Lower leg skin (tissue), 4 donors: ENCODE results near the gene OLA1. TPM values are rescaled to one million over a fixed set of nuclear protein-coding genes. Genes with fewer than 3 reads are reported as not detected.

Source experiments
- DNase-seq, 2 donors: peaks; one replicate each; pipeline ENCODE4 v3.0.0-alpha.2; 2019; ENCODE audit warnings: low spot score in 2 of 2
- H3K4me3 ChIP-seq: fragments of 200-600 bp; sonication (generic); 2 replicates; pipeline ENCODE4 v1.5.1; 2017; ENCODE audit warnings: mild to moderate bottlenecking, low read depth; ENCODE audit not compliant: poor library complexity, severe bottlenecking
- CTCF ChIP-seq, 3 donors: fragments of 450-650 bp; IDR thresholded peaks; one replicate each; pipeline ENCODE4 v1.5.1; 2016; ENCODE audit warnings: antibody characterized with exemption in 3 of 3, mild to moderate bottlenecking in 3 of 3, moderate library complexity in 2 of 3
- POLR2A ChIP-seq, 2 donors: fragments of 450-650 bp; IDR thresholded peaks; one replicate each; pipeline ENCODE4 v1.6.1; 2016 to 2017; ENCODE audit warnings: antibody characterized with exemption in 2 of 2, mild to moderate bottlenecking in 1 of 2, moderate library complexity in 1 of 2
- WGBS, 2 donors: methylation state at CpG; one replicate each; pipeline ENCODE4 v1.1.5; 2018; 5-methylcytosine and 5-hydroxymethylcytosine counted together
- intact Hi-C: fragments of 100-400 bp; cut with DNase I; formaldehyde crosslinking; loops from one replicate; pipeline ENCODE4 v1.15.0; 2023; ENCODE audit warnings: low total_unique reads
- total RNA-seq, 4 donors: library from RNA; depleted of rRNA; stranded (reverse); fragments of >200 nt; gene quantifications; one replicate each; pipeline ENCODE4 v1.1.0, GENCODE V29; 2016

OLA1 gene
- total RNA-seq, 4 donors from 2014 or later = 49.6 to 73.5 (median 61.2) TPM

- TF ChIP-seq CTCF (IDR thresholded peaks at IDR 0.05) (no peak), POLR2A (IDR thresholded peaks at IDR 0.05) (no peak)
- no peak overlapping the region for H3K4me3 ChIP-seq
- 58 to 66% methylated on average over 46 to 47 of the region's 47 CpGs for WGBS, 2 donors
- intact Hi-C loops = no loop called here
- DNase-seq = peak; percentile 92 to 96
Measured at GRCh38 chr2:174025271-174026121, 222.8 kb downstream of the OLA1 start.

- intact Hi-C loops = no loop called here
- 31 to 37% methylated on average over 14 of the region's 14 CpGs for WGBS, 2 donors
- no peak overlapping the region for H3K4me3 ChIP-seq
- no peak for TF ChIP-seq POLR2A (IDR thresholded peaks at IDR 0.05)
- TF ChIP-seq CTCF (IDR thresholded peaks at IDR 0.05) = no peak
- DNase-seq = peak; percentile 86 to 95
Measured at GRCh38 chr2:174024524-174025270, 223.6 kb downstream of the OLA1 start.

- no peak overlapping the region for H3K4me3 ChIP-seq
- intact Hi-C loops = no loop called here
- WGBS, 2 donors = 26 to 32% methylated on average over 18 of the region's 18 CpGs
- no peak for TF ChIP-seq CTCF (IDR thresholded peaks at IDR 0.05)
- no peak for TF ChIP-seq POLR2A (IDR thresholded peaks at IDR 0.05)
- DNase-seq = peak; percentile 83 to 93
Measured at GRCh38 chr2:174023591-174024523, 224.5 kb downstream of the OLA1 start.

Other genes with a start within 250 kb of the OLA1 start
- 1 to 10 TPM in 1 of 4 donors, not detected in 3; 1.7 TPM for gene SP9, start 86.4 kb upstream of the OLA1 start, total RNA-seq
- 10 to 100 TPM; 10.1 to 14.3 (median 12.9) TPM for gene SCRN3, start 147.2 kb upstream of the OLA1 start, total RNA-seq
- 10 to 100 TPM; 14.5 to 20.2 (median 17.5) TPM for gene GPR155, start 238.5 kb upstream of the OLA1 start, total RNA-seq